ENCODE measurements around the gene POPDC2. TPM values are rescaled to one million over a fixed set of nuclear protein-coding genes. Genes with fewer than 3 reads are reported as not detected.

Gene POPDC2
- polyA plus RNA-seq, 1 of the 3 experiments (the other 2 are of a cell fraction): 19.9 TPM

GRCh38 chr3:119647843-119648575 is 12.4 kb downstream of the POPDC2 start:
- CTCF ChIA-PET: interaction anchor here (1.1 kb wide), 1 partner anchor 10 kb away, joined by 3 read pairs; no protein-coding TSS in a partner anchor
- WGBS (ENCODE audit: low lambda C conversion rate): 73% methylated on average over 12 of the region's 12 CpGs
- Histone ChIP-seq H3K9ac (no peak overlapping the region), H3K4me3 (ENCODE audit: low read depth in 2 of 2, low read length in 1 of 2) (no peak overlapping the region; a peak in 1 of 4 replicates), H2AFZ (ENCODE audit: low read depth) (no peak overlapping the region), H3K36me3 (replicated peaks in 1 of 2; ENCODE audit: control insufficient read depth in 1 of 2, insufficient read depth in 2 of 2, low read length in 1 of 2) (peaks cover 0 to 5% of the 10 kb centered on the region in 2 experiments), H3K27ac (ENCODE audit: low read depth in 2 of 2, low read length in 1 of 2) (peak overlapping the region in 1 of 2 experiments; percentile 48; a peak in 1 of 4 replicates), H3K9me2 (no peaks in the 10 kb centered on the region), H3K4me1 (ENCODE audit: control insufficient read depth in 1 of 2, insufficient read depth in 2 of 2, low read depth in 1 of 2, low read length in 1 of 2) (peaks cover 11 to 13% of the 10 kb centered on the region in 2 experiments), H3K79me2 (ENCODE audit: insufficient read depth) (no peaks in the 10 kb centered on the region), H3K9me3 (no peaks in the 10 kb centered on the region), H3F3A (replicated peaks; ENCODE audit: insufficient read depth) (peaks cover 6% of the 10 kb centered on the region), H3K4me2 (no peak overlapping the region), H4K20me1 (ENCODE audit: insufficient read depth) (no peaks in the 10 kb centered on the region), H3K27me3 (ENCODE audit: insufficient read depth) (no peaks in the 10 kb centered on the region)
- POLR2A ChIA-PET: no interaction called here
- no peak for DNase-seq
- no peak for TF ChIP-seq PBX3 (IDR thresholded peaks at IDR 0.05)
- no peak for TF ChIP-seq FOXM1 (IDR thresholded peaks at IDR 0.05; ENCODE audit: low read depth)
- TF ChIP-seq RXRA (IDR thresholded peaks at IDR 0.05; ENCODE audit: borderline replicate concordance, low read depth): no peak
- TF ChIP-seq TEAD4 (IDR thresholded peaks at IDR 0.05; ENCODE audit: borderline replicate concordance, insufficient read depth): no peak
- no peak for TF ChIP-seq USF2 (IDR thresholded peaks at IDR 0.05; ENCODE audit: borderline replicate concordance, low read depth, low read length)
- TF ChIP-seq TCF12 (IDR thresholded peaks at IDR 0.05): no peak
- no peak for TF ChIP-seq FOXJ3 (CRISPR knock-in tag; IDR thresholded peaks at IDR 0.05)
- TF ChIP-seq RAD21 (IDR thresholded peaks at IDR 0.05; ENCODE audit: low read length): no peak
- no peak for TF ChIP-seq MAX (IDR thresholded peaks at IDR 0.05; ENCODE audit: low read depth)
- no peak for TF ChIP-seq EP300 (IDR thresholded peaks at IDR 0.05; ENCODE audit: borderline replicate concordance in 1 of 2, low read depth in 1 of 2, low read length in 1 of 2)
- TF ChIP-seq NRF1 (IDR thresholded peaks at IDR 0.05; ENCODE audit: low read depth, low read length): no peak
- TF ChIP-seq SIN3A (IDR thresholded peaks at IDR 0.05; ENCODE audit: borderline replicate concordance, low read depth, low read length): no peak
- no peak for TF ChIP-seq CTCF (IDR thresholded peaks at IDR 0.05)
